IMR-90 (cell line): ENCODE data around the gene SRSF2. TPM values are rescaled to one million over a fixed set of nuclear protein-coding genes. Genes with fewer than 3 reads are reported as not detected.

Experiments
- ATAC-seq: fragments of 200-7000 bp; cut with Tn5 transposase; 2 replicates; pipeline ENCODE4 v1.9.1; 2020; ENCODE audit warnings: low read depth, mild to moderate bottlenecking, moderate library complexity
- BruUV-seq: library from RNA; stranded (reverse); fragments of 400-500 nt; replicated peaks from 2 replicates; lab custom pipeline; 2021; lab: Mats Ljungman, UMichigan
- CTCF ChIA-PET: fragments of 300-600 bp; formaldehyde crosslinking; extraction: SDS; loops from one replicate; lab custom pipeline; 2021; ENCODE audit warnings: antibody characterized with exemption; lab: Yijun Ruan, JAX
- POLR2A ChIA-PET: fragments of 300-600 bp; sonication (Branson Sonifier 250); formaldehyde crosslinking; loops from one replicate; lab custom pipeline; 2022; ENCODE audit warnings: antibody characterized with exemption; ENCODE audit not compliant: unreplicated experiment; lab: Charles Lee
- DNase-seq: peaks from one replicate; pipeline ENCODE4 v3.0.0; 2013
- H2AFZ ChIP-seq: replicated peaks from 2 replicates; pipeline ENCODE3; 2013; ENCODE audit warnings: low read length, mild to moderate bottlenecking; ENCODE audit not compliant: poor library complexity
- H2AK5ac ChIP-seq: 2 replicates; pipeline ENCODE4 v1.6.1; 2013; ENCODE audit warnings: low read depth, low read length, inconsistent platforms
- H2AK9ac ChIP-seq: replicated peaks from 2 replicates; pipeline ENCODE3; 2013; ENCODE audit warnings: mild to moderate bottlenecking, low read depth, low read length, moderate library complexity; ENCODE audit not compliant: poor library complexity
- H2BK120ac ChIP-seq: 2 replicates; pipeline ENCODE4 v1.6.1; 2013; ENCODE audit warnings: low read depth, low read length, inconsistent platforms
- H2BK15ac ChIP-seq: 3 replicates; pipeline ENCODE4 v1.6.1; 2013; ENCODE audit warnings: low read depth, low read length, inconsistent platforms
- H2BK20ac ChIP-seq: 2 replicates; pipeline ENCODE4 v1.6.1; 2013; ENCODE audit warnings: low read depth, mild to moderate bottlenecking, inconsistent platforms, low read length, moderate library complexity
- H2BK5ac ChIP-seq: 2 replicates; pipeline ENCODE4 v1.6.1; 2013; ENCODE audit warnings: mild to moderate bottlenecking, low read depth, low read length, inconsistent platforms; ENCODE audit not compliant: poor library complexity, severe bottlenecking
- H3K14ac ChIP-seq: replicated peaks from 2 replicates; pipeline ENCODE4 v1.6.1; 2013; ENCODE audit warnings: low read depth, low read length, inconsistent platforms
- H3K18ac ChIP-seq: 2 replicates; pipeline ENCODE4 v1.6.1; 2013; ENCODE audit warnings: low read depth, low read length, control low read depth
- H3K23ac ChIP-seq: 2 replicates; pipeline ENCODE4 v1.6.1; 2013; ENCODE audit warnings: low read depth, low read length, inconsistent platforms
- H3K27ac ChIP-seq: 2 replicates; pipeline ENCODE4 v1.5.1; 2013; ENCODE audit warnings: mild to moderate bottlenecking, control low read depth, low read length; ENCODE audit not compliant: insufficient read depth
- H3K27me3 ChIP-seq: 2 replicates; pipeline ENCODE4 v1.6.1; 2013; ENCODE audit warnings: low read length; ENCODE audit not compliant: control insufficient read depth, insufficient read depth
- H3K36me3 ChIP-seq: 2 replicates; pipeline ENCODE4 v1.6.1; 2013; ENCODE audit warnings: low read length, mixed read lengths; ENCODE audit not compliant: control insufficient read depth, insufficient read depth
- H3K4ac ChIP-seq: 2 replicates; pipeline ENCODE4 v1.6.1; 2013; ENCODE audit warnings: low read depth, low read length, inconsistent platforms
- H3K4me1 ChIP-seq: 2 replicates; pipeline ENCODE4 v1.6.1; 2013; ENCODE audit warnings: low read length, mixed read lengths; ENCODE audit not compliant: control insufficient read depth, insufficient read depth
- H3K4me2 ChIP-seq: 2 replicates; pipeline ENCODE4 v1.6.1; 2013; ENCODE audit warnings: low read depth, mild to moderate bottlenecking, control low read depth, low read length, moderate library complexity
- H3K4me3 ChIP-seq: 2 replicates; pipeline ENCODE4 v1.5.1; 2013; ENCODE audit warnings: low read depth, mild to moderate bottlenecking, control low read depth, low read length, moderate library complexity; ENCODE audit not compliant: insufficient read depth
- H3K56ac ChIP-seq: 2 replicates; pipeline ENCODE4 v1.6.1; 2013; ENCODE audit warnings: low read length, inconsistent platforms; ENCODE audit not compliant: insufficient read depth; ENCODE audit errors: extremely low read depth
- H3K79me1 ChIP-seq, 2 experiments: 2 replicates each; pipeline ENCODE4 v1.6.1; 2013; ENCODE audit warnings: low read length in 2 of 2, inconsistent platforms in 1 of 2, low read depth in 1 of 2
- H3K9ac ChIP-seq: 2 replicates; pipeline ENCODE4 v1.6.1; 2013; ENCODE audit warnings: low read depth, low read length, control low read depth
- H3K9me1 ChIP-seq: 2 replicates; pipeline ENCODE4 v1.6.1; 2013; ENCODE audit warnings: low read length, inconsistent platforms; ENCODE audit not compliant: insufficient read depth
- H3K9me3 ChIP-seq: 2 replicates; pipeline ENCODE4 v1.6.1; 2013; ENCODE audit warnings: low read length; ENCODE audit not compliant: control insufficient read depth, insufficient read depth
- H4K20me1 ChIP-seq: 2 replicates; pipeline ENCODE4 v1.6.1; 2013; ENCODE audit warnings: low read length, inconsistent platforms; ENCODE audit not compliant: insufficient read depth
- H4K5ac ChIP-seq: 2 replicates; pipeline ENCODE4 v1.6.1; 2013; ENCODE audit warnings: mild to moderate bottlenecking, low read depth, low read length, control low read depth
- H4K8ac ChIP-seq, 2 experiments: 2 replicates each; pipeline ENCODE4 v1.6.1; 2013; ENCODE audit warnings: low read depth in 2 of 2, low read length in 2 of 2, control low read depth in 1 of 2, inconsistent platforms in 1 of 2
- H4K91ac ChIP-seq: 2 replicates; pipeline ENCODE4 v1.6.1; 2013; ENCODE audit warnings: low read depth, low read length, inconsistent platforms; ENCODE audit not compliant: insufficient read depth
- CHD1 ChIP-seq: IDR thresholded peaks from 2 replicates; pipeline ENCODE4 v1.6.1; 2012; ENCODE audit warnings: low read depth, low read length, improper control_type of control experiment
- CTCF ChIP-seq: conservative IDR thresholded peaks from 2 replicates; pipeline ENCODE4 v1.5.1; 2012; ENCODE audit warnings: mild to moderate bottlenecking, low read depth, low read length, improper control_type of control experiment
- ELK1 ChIP-seq: fragments of 150-350 bp; IDR thresholded peaks from 2 replicates; pipeline ENCODE4 v1.6.1; 2016; ENCODE audit warnings: low read depth, mild to moderate bottlenecking, low read length, moderate library complexity, borderline replicate concordance
- MAZ ChIP-seq: IDR thresholded peaks from 2 replicates; pipeline ENCODE4 v1.6.1; 2012; ENCODE audit warnings: low read depth, mild to moderate bottlenecking, low read length, improper control_type of control experiment, moderate library complexity, borderline replicate concordance
- MXI1 ChIP-seq: IDR thresholded peaks from 2 replicates; pipeline ENCODE4 v1.6.1; 2012; ENCODE audit warnings: low read depth, mild to moderate bottlenecking, low read length, moderate library complexity, borderline replicate concordance
- RAD21 ChIP-seq: IDR thresholded peaks from 2 replicates; pipeline ENCODE4 v1.6.1; 2012; ENCODE audit warnings: low read length, improper control_type of control experiment
- RFX5 ChIP-seq: IDR thresholded peaks from 2 replicates; pipeline ENCODE4 v1.8.0; 2012; ENCODE audit warnings: low read depth, mild to moderate bottlenecking, low read length, moderate library complexity
- USF2 ChIP-seq: fragments of 150-350 bp; IDR thresholded peaks from 2 replicates; pipeline ENCODE4 v1.6.1; 2017; ENCODE audit warnings: mild to moderate bottlenecking, antibody characterized with exemption, low read length, low read depth
- WGBS, 2 experiments: methylation state at CpG; one replicate each; pipeline versions ENCODE4 v1.1.5 to v1.1.7; 2013; ENCODE audit warnings: missing lambda C conversion rate in 2 of 2; ENCODE audit not compliant: insufficient read length in 1 of 2; ENCODE audit errors: extremely low coverage in 2 of 2; 5-methylcytosine and 5-hydroxymethylcytosine counted together
- dilution Hi-C: fragments of 300-500 bp; cut with HindIII; formaldehyde crosslinking; loops from one replicate; pipeline ENCODE4 v1.14.3; 2018; ENCODE audit warnings: low sequenced_read_pairs; ENCODE audit not compliant: unreplicated experiment
- in situ Hi-C: fragments of 300-500 bp; cut with MboI; formaldehyde crosslinking; loops from 3 replicates; pipeline ENCODE4 v1.14.3; 2019; ENCODE audit warnings: low sequenced_read_pairs, inconsistent platforms, mixed read lengths
- intact Hi-C: fragments of 100-400 bp; cut with micrococcal nuclease; formaldehyde crosslinking; loops from 2 replicates; pipeline ENCODE4 v1.10.0; 2022
- polyA plus RNA-seq, 3 experiments: library from polyadenylated mRNA; depleted of rRNA; stranded (reverse); fragments of >200 nt; gene quantifications; 2 replicates each; pipeline ENCODE4 v1.2.3, GENCODE V29; 2012; ENCODE audit warnings: low replicate concordance in 1 of 3
- total RNA-seq: library from RNA; depleted of rRNA; stranded (reverse); fragments of >200 nt; gene quantifications from 2 replicates; pipeline ENCODE4 v1.2.3, GENCODE V29; 2012

The SRSF2 gene
- total and polyA plus RNA-seq, 2 of the 4 experiments (the other 2 are of a cell fraction), result 98.0 to 296 TPM

DNA sequence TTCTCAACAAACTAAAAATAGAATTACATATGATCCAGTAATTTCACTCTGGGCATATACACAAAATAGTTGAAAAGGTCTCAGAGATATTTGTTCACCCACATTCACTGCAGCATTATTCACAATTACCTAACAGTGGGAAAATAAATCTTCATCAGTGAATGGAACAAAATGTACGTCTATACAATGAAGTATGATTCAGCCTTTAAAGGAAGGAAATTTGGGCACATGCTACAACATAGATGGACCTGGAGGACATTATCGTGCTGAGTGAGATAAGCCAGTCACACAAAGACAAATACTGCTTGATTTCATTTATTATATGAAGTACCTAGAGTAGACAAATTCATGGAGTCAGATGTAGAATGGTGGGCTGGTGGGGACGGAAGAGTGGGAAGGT lies 47.8 kb upstream of the SRSF2 start (continued):
- no peak for TF ChIP-seq MAZ
- TF ChIP-seq RAD21, result no peak

- H2AK9ac ChIP-seq, result no peak overlapping the region
- H3K23ac ChIP-seq, result no peak overlapping the region
- peaks cover 15% of the 10 kb centered on the region for H3K36me3 ChIP-seq
- H4K91ac ChIP-seq, result no peak overlapping the region
- in situ Hi-C loops (no loop called here), dilution Hi-C loops (no loop called here), intact Hi-C loops (no loop called here)
- H3K9me3 ChIP-seq, result no peaks in the 10 kb centered on the region
- no peak overlapping the region for H2BK20ac ChIP-seq
- no peak overlapping the region for H3K14ac ChIP-seq
- H3K9me1 ChIP-seq, result 0 out of 2 replicates have a peak, but pooled peaks cover 3% of the 10 kb centered on the region
- H2AK5ac ChIP-seq, result no peak overlapping the region
- no peak overlapping the region for H3K4ac ChIP-seq
- no peak overlapping the region for H3K56ac ChIP-seq
- no peak overlapping the region for H2BK5ac ChIP-seq
- no peaks in the 10 kb centered on the region for H4K20me1 ChIP-seq
- H4K5ac ChIP-seq, result no peak overlapping the region
- POLR2A ChIA-PET, result no interaction called here
- BruUV-seq, result no TSS peak
- DNase-seq (no peak), ATAC-seq (no peak)
- H4K8ac ChIP-seq, result no peak overlapping the region
- no peak overlapping the region for H3K9ac ChIP-seq
- no peaks in the 10 kb centered on the region for H3K79me1 ChIP-seq
- no peak overlapping the region for H2BK120ac ChIP-seq
- no peak overlapping the region for H3K4me2 ChIP-seq
- no peak overlapping the region for H3K4me3 ChIP-seq
- H3K18ac ChIP-seq, result no peak overlapping the region
- CTCF ChIA-PET, result interaction anchor here (0.5 to 0.6 kb wide), 2 partner anchors 14 to 1578 kb away, joined by 3 to 4 read pairs; no protein-coding TSS in a partner anchor
- TF ChIP-seq RFX5, result no peak
- no peak for TF ChIP-seq CHD1
- TF ChIP-seq ELK1, result no peak
- TF ChIP-seq MXI1, result no peak
- no peak for TF ChIP-seq CTCF
- no peak for TF ChIP-seq USF2
- H2AFZ ChIP-seq, result no peak overlapping the region
- no peak overlapping the region for H2BK15ac ChIP-seq
- no CpG with 5 or more reads among the region's 5 CpGs for WGBS, 2 experiments
- no peaks in the 10 kb centered on the region for H3K27me3 ChIP-seq
- H3K27ac ChIP-seq, result no peak overlapping the region
- H3K4me1 ChIP-seq, result no peaks in the 10 kb centered on the region
These were observed 46.0 kb upstream of the SRSF2 start for GRCh38 chr17:76783146-76783545.
